K562 (cell line): ENCODE results near the gene HPCAL1. TPM values are rescaled to one million over a fixed set of nuclear protein-coding genes. Genes with fewer than 3 reads are reported as not detected.

Experiments used
- ARID1B ChIP-seq: fragments of 450-650 bp; IDR thresholded peaks from 2 replicates; pipeline ENCODE4 v1.6.1; 2016; ENCODE audit warnings: antibody characterized with exemption, mild to moderate bottlenecking, inconsistent platforms
- CCNT2 ChIP-seq: IDR thresholded peaks from 2 replicates; pipeline ENCODE4 v1.6.1; 2011; ENCODE audit warnings: borderline replicate concordance, low read depth, mild to moderate bottlenecking, moderate library complexity, mixed read lengths, low read length; ENCODE audit not compliant: insufficient read length; ENCODE audit errors: extremely low read depth
- CGGBP1 ChIP-seq: fragments of 250-450 bp; sonication (Bioruptor Pico); IDR thresholded peaks from 2 replicates; pipeline ENCODE4 v1.9.0; 2021; ENCODE audit warnings: mild to moderate bottlenecking
- DIDO1 ChIP-seq: fragments of 450-650 bp; IDR thresholded peaks from 2 replicates; pipeline ENCODE4 v1.6.1; 2016; ENCODE audit warnings: low read depth, missing biosample characterization, missing genetic modification characterization
- GABPA ChIP-seq: fragments of 200-800 bp; sonication (Bioruptor generic); conservative IDR thresholded peaks from 2 replicates; pipeline ENCODE4 v1.6.1; 2016; ENCODE audit warnings: low read depth, missing genetic modification characterization, missing compliant biosample characterization
- KDM1A ChIP-seq, 2 experiments: fragments of 450-650 bp; IDR thresholded peaks; 2 replicates each; pipeline ENCODE4 v1.6.1; 2016; ENCODE audit warnings: mild to moderate bottlenecking in 2 of 2
- KHSRP ChIP-seq: fragments of 450-650 bp; IDR thresholded peaks from 2 replicates; pipeline ENCODE4 v1.6.1; 2017
- MBD1 ChIP-seq: fragments of 250-450 bp; sonication (Bioruptor Pico); IDR thresholded peaks from 2 replicates; pipeline ENCODE4 v1.8.0; 2022; ENCODE audit warnings: inconsistent platforms
- NCOA2 ChIP-seq, 2 experiments: fragments of 450-650 bp; IDR thresholded peaks; 2 replicates each; pipeline ENCODE4 v1.6.1; 2018; ENCODE audit warnings: mild to moderate bottlenecking in 2 of 2, moderate library complexity in 1 of 2; ENCODE audit not compliant: partially characterized antibody in 2 of 2
- RBM25 ChIP-seq: fragments of 200-400 bp; formaldehyde crosslinking; IDR thresholded peaks from 2 replicates; pipeline ENCODE4 v1.6.1; 2018; ENCODE audit warnings: low read length, low read depth, moderate library complexity; ENCODE audit not compliant: severe bottlenecking
- SPI1 ChIP-seq: IDR thresholded peaks from 2 replicates; pipeline ENCODE4 v1.6.1; 2011; ENCODE audit warnings: low read depth, low read length, control low read depth, borderline replicate concordance
- STAT6 ChIP-seq: sonication (generic); formaldehyde crosslinking; IDR thresholded peaks from 2 replicates; pipeline ENCODE4 v1.8.1; 2023; ENCODE audit warnings: mild to moderate bottlenecking, missing genetic modification reagents
- ZFPM2 ChIP-seq: fragments of 250-450 bp; sonication (Bioruptor Pico); IDR thresholded peaks from 2 replicates; pipeline ENCODE4 v1.5.1; 2022; ENCODE audit warnings: mild to moderate bottlenecking
- ZNF384 ChIP-seq: IDR thresholded peaks from 2 replicates; pipeline ENCODE4 v1.6.1; 2012; ENCODE audit warnings: low read depth, low read length, improper control_type of control experiment
- ZNF431 ChIP-seq: sonication (generic); formaldehyde crosslinking; IDR thresholded peaks from 2 replicates; pipeline ENCODE4 v1.8.0; 2022; ENCODE audit warnings: mild to moderate bottlenecking, missing genetic modification reagents
- ZNF444 ChIP-seq: fragments of 250-450 bp; sonication (Bioruptor Pico); IDR thresholded peaks from 2 replicates; pipeline ENCODE4 v1.4.0; 2020; ENCODE audit warnings: mild to moderate bottlenecking, moderate library complexity
- polyA plus RNA-seq, 8 experiments: library from polyadenylated mRNA; depleted of rRNA in 4 of 8; stranded (reverse) in 5 of 8; unstranded in 3 of 8; fragments of >200 nt; fragmentation: Nextera tagmentation in 2 of 8; fragmentation: Illumina TruSeq in 1 of 8; extraction: Ambion mirVana in 2 of 8; extraction: Trizol in 1 of 8; gene quantifications; 2 replicates each; pipeline versions ENCODE4 v1.2.1 to v1.2.3, GENCODE V29; 2011 to 2014; ENCODE audit warnings: inconsistent platforms in 1 of 8, missing spikeins in 1 of 8
- total RNA-seq, 7 experiments: library from RNA; depleted of rRNA in 6 of 7; stranded (reverse); fragments of >200 nt in 6 of 7; fragmentation: Illumina TruSeq in 2 of 7; extraction: Trizol in 2 of 7; gene quantifications; 2 replicates each; pipeline versions ENCODE4 v1.2.1 to v1.2.3, GENCODE V29; 2011 to 2021; ENCODE audit warnings: low replicate concordance in 1 of 7
- TF ChIP-seq, protein P1 (sequence below), 2 experiments: fragments of 200-800 bp in 1 of 2; sonication (Bioruptor generic) in 1 of 2; sonication (generic) in 1 of 2; formaldehyde crosslinking in 1 of 2; IDR thresholded peaks in 1 of 2; conservative IDR thresholded peaks in 1 of 2; 2 replicates each; pipeline versions ENCODE4 v1.5.0 to v1.6.1; 2016 to 2020; ENCODE audit warnings: missing compliant biosample characterization in 1 of 2, missing genetic modification characterization in 1 of 2, missing genetic modification reagents in 1 of 2
- TF ChIP-seq, protein P2 (sequence below): fragments of 200-800 bp; sonication (Bioruptor generic); IDR thresholded peaks from 2 replicates; pipeline ENCODE4 v1.6.1; 2017; ENCODE audit warnings: missing genetic modification characterization, missing compliant biosample characterization

The HPCAL1 gene
- total and polyA plus RNA-seq, 9 of the 15 experiments (the other 6 are each of a cell fraction or from before 2014, with no cell fraction given) = 2.7 to 65.5 (median 23.9) TPM

DNA sequence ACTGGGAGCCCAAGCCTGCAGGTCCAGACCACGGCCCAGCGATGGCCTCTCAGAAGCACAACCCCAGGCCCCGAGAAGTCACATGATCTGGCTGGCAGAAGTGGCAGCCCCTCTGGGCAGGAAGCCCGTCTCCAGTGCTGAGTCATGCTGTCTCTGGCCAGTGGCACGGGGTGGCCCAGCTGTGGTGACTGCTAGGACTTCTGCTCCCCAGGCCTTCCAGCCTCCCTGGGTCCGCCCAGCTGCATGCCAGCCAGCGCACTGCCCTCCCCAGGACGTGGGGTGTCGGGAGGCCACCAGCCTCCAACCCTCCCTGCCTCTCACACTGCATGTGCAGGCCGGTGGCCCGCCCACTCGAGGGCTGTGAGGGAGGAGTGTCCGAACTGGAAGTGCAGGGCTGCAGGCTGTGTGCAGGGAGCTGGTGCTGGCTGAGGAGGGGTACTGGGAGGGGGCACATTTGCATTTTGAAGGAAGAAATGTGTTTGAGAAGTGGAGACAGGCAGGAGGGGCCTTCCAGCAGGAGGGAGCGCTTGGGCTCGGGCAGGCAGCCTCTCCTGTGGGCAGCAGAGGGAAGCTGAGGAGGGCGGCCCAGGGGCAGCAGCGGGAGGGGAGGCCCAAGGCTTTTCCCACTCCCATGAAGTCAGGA lies 17.0 kb upstream of the HPCAL1 start (continued):
- TF ChIP-seq STAT6 (no peak), ZNF444 (CRISPR knock-in tag) (no peak), ARID1B (0 out of 2 replicates have a peak, but pooled peaks have one; percentile 17), CGGBP1 (CRISPR knock-in tag) (no peak), GABPA (tag) (no peak), NCOA2 (IDR thresholded peaks at IDR 0.05; ENCODE audit: partially characterized antibody in 2 of 2) (no peak), MBD1 (CRISPR knock-in tag) (no peak), ZNF384 (no peak), DIDO1 (tag) (no peak), RBM25 (no peak), ZFPM2 (CRISPR knock-in tag) (no peak), SPI1 (no peak), CCNT2 (no peak), ZNF431 (CRISPR knock-in tag) (no peak), KHSRP (no peak), KDM1A (IDR thresholded peaks at IDR 0.05) (no peak)
- TF ChIP-seq, protein P1, sequence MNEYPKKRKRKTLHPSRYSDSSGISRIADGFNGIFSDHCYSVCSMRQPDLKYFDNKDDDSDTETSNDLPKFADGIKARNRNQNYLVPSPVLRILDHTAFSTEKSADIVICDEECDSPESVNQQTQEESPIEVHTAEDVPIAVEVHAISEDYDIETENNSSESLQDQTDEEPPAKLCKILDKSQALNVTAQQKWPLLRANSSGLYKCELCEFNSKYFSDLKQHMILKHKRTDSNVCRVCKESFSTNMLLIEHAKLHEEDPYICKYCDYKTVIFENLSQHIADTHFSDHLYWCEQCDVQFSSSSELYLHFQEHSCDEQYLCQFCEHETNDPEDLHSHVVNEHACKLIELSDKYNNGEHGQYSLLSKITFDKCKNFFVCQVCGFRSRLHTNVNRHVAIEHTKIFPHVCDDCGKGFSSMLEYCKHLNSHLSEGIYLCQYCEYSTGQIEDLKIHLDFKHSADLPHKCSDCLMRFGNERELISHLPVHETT (CRISPR knock-in tag; conservative IDR thresholded peaks at IDR 0.05 in 1 of 2, IDR thresholded peaks at IDR 0.05 in 1 of 2) = 0 out of 4 replicates have a peak, but pooled peaks of 1 of the 2 experiments have one; percentile 25
- TF ChIP-seq, protein P2, sequence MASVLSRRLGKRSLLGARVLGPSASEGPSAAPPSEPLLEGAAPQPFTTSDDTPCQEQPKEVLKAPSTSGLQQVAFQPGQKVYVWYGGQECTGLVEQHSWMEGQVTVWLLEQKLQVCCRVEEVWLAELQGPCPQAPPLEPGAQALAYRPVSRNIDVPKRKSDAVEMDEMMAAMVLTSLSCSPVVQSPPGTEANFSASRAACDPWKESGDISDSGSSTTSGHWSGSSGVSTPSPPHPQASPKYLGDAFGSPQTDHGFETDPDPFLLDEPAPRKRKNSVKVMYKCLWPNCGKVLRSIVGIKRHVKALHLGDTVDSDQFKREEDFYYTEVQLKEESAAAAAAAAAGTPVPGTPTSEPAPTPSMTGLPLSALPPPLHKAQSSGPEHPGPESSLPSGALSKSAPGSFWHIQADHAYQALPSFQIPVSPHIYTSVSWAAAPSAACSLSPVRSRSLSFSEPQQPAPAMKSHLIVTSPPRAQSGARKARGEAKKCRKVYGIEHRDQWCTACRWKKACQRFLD = 0 out of 2 replicates have a peak, but pooled peaks have one; percentile 19
